ENCODE data around the gene FXR2.

GRCh38 chr17:7650509-7651096, 35.9 kb upstream of the FXR2 start, which contains the start of gene ATP1B2:
- TF ChIP-seq POLR2AphosphoS5 (IDR thresholded peaks at IDR 0.05) (peak; percentile 86), EZH2 (IDR thresholded peaks at IDR 0.05; ENCODE audit: borderline replicate concordance, insufficient read depth, low read length, poor library complexity, severe bottlenecking) (no peak)

Measured in neural cell (in vitro differentiated cells).